Neural cell (in vitro differentiated cells): ENCODE results near the gene CLDN22. TPM values are rescaled to one million over a fixed set of nuclear protein-coding genes. Genes with fewer than 3 reads are reported as not detected.

Experiments
- H2AFZ ChIP-seq: fragments of 200-600, 300-800 bp; sonication (generic), shearing (Covaris generic); 2 replicates; pipeline ENCODE4 v1.6.0; 2014; ENCODE audit warnings: low read depth, mild to moderate bottlenecking, antibody characterized with exemption, low read length, moderate library complexity
- H3F3A ChIP-seq: fragments of 200-600 bp; shearing (Covaris generic); 2 replicates; pipeline ENCODE4 v1.6.1; 2016; ENCODE audit warnings: mild to moderate bottlenecking, moderate library complexity, mixed read lengths, antibody characterized with exemption, low read length; ENCODE audit not compliant: insufficient read depth, poor library complexity, severe bottlenecking
- H3K27ac ChIP-seq: fragments of 200-600, 300-800 bp; sonication (generic), shearing (Covaris generic); 2 replicates; pipeline ENCODE4 v1.5.1; 2014; ENCODE audit warnings: mild to moderate bottlenecking, low read length, moderate library complexity
- H3K27me3 ChIP-seq: fragments of 300-800, 200-600 bp; sonication (generic), shearing (Covaris generic); 2 replicates; pipeline ENCODE4 v1.6.0; 2014; ENCODE audit warnings: mild to moderate bottlenecking, low read depth, low read length, moderate library complexity; ENCODE audit not compliant: insufficient read depth
- H3K36me3 ChIP-seq: fragments of 300-800, 200-600 bp; sonication (generic), shearing (Covaris generic); 2 replicates; pipeline ENCODE4 v1.5.1; 2014; ENCODE audit warnings: mild to moderate bottlenecking, antibody characterized with exemption, low read length, moderate library complexity; ENCODE audit not compliant: insufficient read depth
- H3K4me2 ChIP-seq: fragments of 300-800, 200-600 bp; sonication (generic), shearing (Covaris generic); 2 replicates; pipeline ENCODE4 v1.6.0; 2014; ENCODE audit warnings: mild to moderate bottlenecking, low read length
- H3K4me3 ChIP-seq: fragments of 300-800, 200-600 bp; sonication (generic), shearing (Covaris generic); 2 replicates; pipeline ENCODE4 v1.5.1; 2014; ENCODE audit warnings: mild to moderate bottlenecking, low read length, moderate library complexity
- H3K79me2 ChIP-seq: fragments of 200-600 bp; shearing (Covaris generic); replicated peaks from 2 replicates; pipeline ENCODE4 v1.6.0; 2014; ENCODE audit warnings: mild to moderate bottlenecking, low read length, moderate library complexity; ENCODE audit not compliant: insufficient read depth
- H3K9ac ChIP-seq: fragments of 300-800, 200-600 bp; sonication (generic), shearing (Covaris generic); 2 replicates; pipeline ENCODE4 v1.6.1; 2016; ENCODE audit warnings: mild to moderate bottlenecking, low read length, mixed read lengths
- H3K9me2 ChIP-seq: fragments of 200-600 bp; shearing (Covaris generic); 2 replicates; pipeline ENCODE4 v1.6.1; 2016; ENCODE audit warnings: mild to moderate bottlenecking, low read length, mixed read lengths; ENCODE audit not compliant: insufficient read depth
- H3K9me3 ChIP-seq: fragments of 200-600, 300-800 bp; sonication (generic), shearing (Covaris generic); 2 replicates; pipeline ENCODE4 v1.6.1; 2016; ENCODE audit warnings: mild to moderate bottlenecking, mixed run types, low read length, moderate library complexity, mixed read lengths
- H4K20me1 ChIP-seq: fragments of 200-600 bp; shearing (Covaris generic); 2 replicates; pipeline ENCODE4 v1.6.1; 2016; ENCODE audit warnings: mild to moderate bottlenecking, mixed run types; ENCODE audit not compliant: insufficient read depth
- EP300 ChIP-seq: fragments of 450-650 bp; conservative IDR thresholded peaks from 2 replicates; pipeline ENCODE4 v1.6.1; 2014; ENCODE audit warnings: antibody characterized with exemption, mild to moderate bottlenecking, moderate library complexity; ENCODE audit not compliant: poor library complexity, severe bottlenecking
- EZH2 ChIP-seq: fragments of 200-600, 300-800 bp; shearing (Covaris generic), sonication (generic); IDR thresholded peaks from 2 replicates; pipeline ENCODE4 v1.6.1; 2014; ENCODE audit warnings: antibody characterized with exemption, low read length, borderline replicate concordance, mild to moderate bottlenecking; ENCODE audit not compliant: insufficient read depth, poor library complexity, severe bottlenecking
- MXI1 ChIP-seq: fragments of 450-650 bp; conservative IDR thresholded peaks from 2 replicates; pipeline ENCODE4 v1.6.1; 2014; ENCODE audit warnings: antibody characterized with exemption, mild to moderate bottlenecking; ENCODE audit not compliant: poor library complexity, severe bottlenecking
- POLR2AphosphoS5 ChIP-seq: IDR thresholded peaks from 2 replicates; pipeline ENCODE4 v1.6.1; 2012
- RAD21 ChIP-seq: fragments of 450-650 bp; conservative IDR thresholded peaks from 2 replicates; pipeline ENCODE4 v1.6.1; 2014; ENCODE audit warnings: antibody characterized with exemption, mild to moderate bottlenecking, moderate library complexity
- REST ChIP-seq: IDR thresholded peaks from 2 replicates; pipeline ENCODE4 v1.6.1; 2012; ENCODE audit warnings: borderline replicate concordance
- SMC3 ChIP-seq: fragments of 450-650 bp; conservative IDR thresholded peaks from 2 replicates; pipeline ENCODE4 v1.6.1; 2014; ENCODE audit warnings: antibody characterized with exemption, mild to moderate bottlenecking, moderate library complexity; ENCODE audit not compliant: poor library complexity
- TAF1 ChIP-seq: IDR thresholded peaks from 2 replicates; pipeline ENCODE4 v1.6.1; 2012; ENCODE audit warnings: low read depth
- polyA plus RNA-seq: library from polyadenylated mRNA; depleted of rRNA; stranded (reverse); fragments of >200 nt; gene quantifications from 2 replicates; pipeline ENCODE4 v1.2.3, GENCODE V29; 2014
- TF ChIP-seq, protein P1 (sequence below): fragments of 450-650 bp; IDR thresholded peaks from 2 replicates; pipeline ENCODE4 v1.5.1; 2014; ENCODE audit warnings: antibody characterized with exemption, mild to moderate bottlenecking, moderate library complexity; ENCODE audit not compliant: poor library complexity, severe bottlenecking

The CLDN22 gene
- polyA plus RNA-seq, 1 donor from 2014 or later = not detected

GRCh38 chr4:183333202-183333601 is 13.1 kb upstream of the CLDN22 start:
- Histone ChIP-seq H3K79me2 (no peaks in the 10 kb centered on the region), H3K27me3 (no peaks in the 10 kb centered on the region), H2AFZ (no peak overlapping the region), H3K9me3 (no peaks in the 10 kb centered on the region), H3K36me3 (no peaks in the 10 kb centered on the region), H3K27ac (no peak overlapping the region), H3K4me2 (no peak overlapping the region), H3K4me3 (no peak overlapping the region), H3K9me2 (no peaks in the 10 kb centered on the region), H3K9ac (no peak overlapping the region), H3F3A (no peaks in the 10 kb centered on the region), H4K20me1 (no peaks in the 10 kb centered on the region)
- TF ChIP-seq EZH2 (no peak), POLR2AphosphoS5 (no peak), TAF1 (no peak), RAD21 (no peak), EP300 (no peak), SMC3 (no peak), MXI1 (no peak), REST (no peak)
- TF ChIP-seq, protein P1, sequence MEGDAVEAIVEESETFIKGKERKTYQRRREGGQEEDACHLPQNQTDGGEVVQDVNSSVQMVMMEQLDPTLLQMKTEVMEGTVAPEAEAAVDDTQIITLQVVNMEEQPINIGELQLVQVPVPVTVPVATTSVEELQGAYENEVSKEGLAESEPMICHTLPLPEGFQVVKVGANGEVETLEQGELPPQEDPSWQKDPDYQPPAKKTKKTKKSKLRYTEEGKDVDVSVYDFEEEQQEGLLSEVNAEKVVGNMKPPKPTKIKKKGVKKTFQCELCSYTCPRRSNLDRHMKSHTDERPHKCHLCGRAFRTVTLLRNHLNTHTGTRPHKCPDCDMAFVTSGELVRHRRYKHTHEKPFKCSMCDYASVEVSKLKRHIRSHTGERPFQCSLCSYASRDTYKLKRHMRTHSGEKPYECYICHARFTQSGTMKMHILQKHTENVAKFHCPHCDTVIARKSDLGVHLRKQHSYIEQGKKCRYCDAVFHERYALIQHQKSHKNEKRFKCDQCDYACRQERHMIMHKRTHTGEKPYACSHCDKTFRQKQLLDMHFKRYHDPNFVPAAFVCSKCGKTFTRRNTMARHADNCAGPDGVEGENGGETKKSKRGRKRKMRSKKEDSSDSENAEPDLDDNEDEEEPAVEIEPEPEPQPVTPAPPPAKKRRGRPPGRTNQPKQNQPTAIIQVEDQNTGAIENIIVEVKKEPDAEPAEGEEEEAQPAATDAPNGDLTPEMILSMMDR = no peak

GRCh38 chr4:183332447-183332846 is 12.4 kb upstream of the CLDN22 start:
- H3K9me3 ChIP-seq = no peaks in the 10 kb centered on the region
- H3K79me2 ChIP-seq = no peaks in the 10 kb centered on the region

More at GRCh38 chr4:183332447-183332846, 12.4 kb upstream of the CLDN22 start:
- Histone ChIP-seq H3K27ac (no peak overlapping the region), H3K9me2 (no peaks in the 10 kb centered on the region), H3K4me2 (no peak overlapping the region), H3F3A (no peaks in the 10 kb centered on the region), H4K20me1 (no peaks in the 10 kb centered on the region), H3K9ac (no peak overlapping the region), H3K36me3 (no peaks in the 10 kb centered on the region), H3K4me3 (no peak overlapping the region), H2AFZ (no peak overlapping the region), H3K27me3 (no peaks in the 10 kb centered on the region)
- TF ChIP-seq TAF1 = no peak
- TF ChIP-seq REST = no peak
- no peak for TF ChIP-seq RAD21
- TF ChIP-seq, protein P1 = no peak
- no peak for TF ChIP-seq POLR2AphosphoS5
- no peak for TF ChIP-seq EP300
- no peak for TF ChIP-seq SMC3
- TF ChIP-seq MXI1 = no peak
- no peak for TF ChIP-seq EZH2
